ENCODE measurements around the gene SP5.
"Not testable (repeated sequence)": the region's sequence is repeated elsewhere in the genome, so short reads cannot be mapped to it uniquely, and the experiment has no call there.

- TF ChIP-seq, protein P1, sequence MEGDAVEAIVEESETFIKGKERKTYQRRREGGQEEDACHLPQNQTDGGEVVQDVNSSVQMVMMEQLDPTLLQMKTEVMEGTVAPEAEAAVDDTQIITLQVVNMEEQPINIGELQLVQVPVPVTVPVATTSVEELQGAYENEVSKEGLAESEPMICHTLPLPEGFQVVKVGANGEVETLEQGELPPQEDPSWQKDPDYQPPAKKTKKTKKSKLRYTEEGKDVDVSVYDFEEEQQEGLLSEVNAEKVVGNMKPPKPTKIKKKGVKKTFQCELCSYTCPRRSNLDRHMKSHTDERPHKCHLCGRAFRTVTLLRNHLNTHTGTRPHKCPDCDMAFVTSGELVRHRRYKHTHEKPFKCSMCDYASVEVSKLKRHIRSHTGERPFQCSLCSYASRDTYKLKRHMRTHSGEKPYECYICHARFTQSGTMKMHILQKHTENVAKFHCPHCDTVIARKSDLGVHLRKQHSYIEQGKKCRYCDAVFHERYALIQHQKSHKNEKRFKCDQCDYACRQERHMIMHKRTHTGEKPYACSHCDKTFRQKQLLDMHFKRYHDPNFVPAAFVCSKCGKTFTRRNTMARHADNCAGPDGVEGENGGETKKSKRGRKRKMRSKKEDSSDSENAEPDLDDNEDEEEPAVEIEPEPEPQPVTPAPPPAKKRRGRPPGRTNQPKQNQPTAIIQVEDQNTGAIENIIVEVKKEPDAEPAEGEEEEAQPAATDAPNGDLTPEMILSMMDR (IDR thresholded peaks at IDR 0.05), result not testable (repeated sequence)
- TF ChIP-seq POLR2A (IDR thresholded peaks at IDR 0.05), result not testable (repeated sequence)
Observed at GRCh38 chr2:170751555-170751954, 36.4 kb downstream of the SP5 start.
